ENCODE results near the gene NIPBL.
"Not testable (repeated sequence)": the region's sequence is repeated elsewhere in the genome, so short reads cannot be mapped to it uniquely, and the experiment has no call there.

Gene NIPBL, protein sequence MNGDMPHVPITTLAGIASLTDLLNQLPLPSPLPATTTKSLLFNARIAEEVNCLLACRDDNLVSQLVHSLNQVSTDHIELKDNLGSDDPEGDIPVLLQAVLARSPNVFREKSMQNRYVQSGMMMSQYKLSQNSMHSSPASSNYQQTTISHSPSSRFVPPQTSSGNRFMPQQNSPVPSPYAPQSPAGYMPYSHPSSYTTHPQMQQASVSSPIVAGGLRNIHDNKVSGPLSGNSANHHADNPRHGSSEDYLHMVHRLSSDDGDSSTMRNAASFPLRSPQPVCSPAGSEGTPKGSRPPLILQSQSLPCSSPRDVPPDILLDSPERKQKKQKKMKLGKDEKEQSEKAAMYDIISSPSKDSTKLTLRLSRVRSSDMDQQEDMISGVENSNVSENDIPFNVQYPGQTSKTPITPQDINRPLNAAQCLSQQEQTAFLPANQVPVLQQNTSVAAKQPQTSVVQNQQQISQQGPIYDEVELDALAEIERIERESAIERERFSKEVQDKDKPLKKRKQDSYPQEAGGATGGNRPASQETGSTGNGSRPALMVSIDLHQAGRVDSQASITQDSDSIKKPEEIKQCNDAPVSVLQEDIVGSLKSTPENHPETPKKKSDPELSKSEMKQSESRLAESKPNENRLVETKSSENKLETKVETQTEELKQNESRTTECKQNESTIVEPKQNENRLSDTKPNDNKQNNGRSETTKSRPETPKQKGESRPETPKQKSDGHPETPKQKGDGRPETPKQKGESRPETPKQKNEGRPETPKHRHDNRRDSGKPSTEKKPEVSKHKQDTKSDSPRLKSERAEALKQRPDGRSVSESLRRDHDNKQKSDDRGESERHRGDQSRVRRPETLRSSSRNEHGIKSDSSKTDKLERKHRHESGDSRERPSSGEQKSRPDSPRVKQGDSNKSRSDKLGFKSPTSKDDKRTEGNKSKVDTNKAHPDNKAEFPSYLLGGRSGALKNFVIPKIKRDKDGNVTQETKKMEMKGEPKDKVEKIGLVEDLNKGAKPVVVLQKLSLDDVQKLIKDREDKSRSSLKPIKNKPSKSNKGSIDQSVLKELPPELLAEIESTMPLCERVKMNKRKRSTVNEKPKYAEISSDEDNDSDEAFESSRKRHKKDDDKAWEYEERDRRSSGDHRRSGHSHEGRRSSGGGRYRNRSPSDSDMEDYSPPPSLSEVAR (N-terminal part only)

DNA sequence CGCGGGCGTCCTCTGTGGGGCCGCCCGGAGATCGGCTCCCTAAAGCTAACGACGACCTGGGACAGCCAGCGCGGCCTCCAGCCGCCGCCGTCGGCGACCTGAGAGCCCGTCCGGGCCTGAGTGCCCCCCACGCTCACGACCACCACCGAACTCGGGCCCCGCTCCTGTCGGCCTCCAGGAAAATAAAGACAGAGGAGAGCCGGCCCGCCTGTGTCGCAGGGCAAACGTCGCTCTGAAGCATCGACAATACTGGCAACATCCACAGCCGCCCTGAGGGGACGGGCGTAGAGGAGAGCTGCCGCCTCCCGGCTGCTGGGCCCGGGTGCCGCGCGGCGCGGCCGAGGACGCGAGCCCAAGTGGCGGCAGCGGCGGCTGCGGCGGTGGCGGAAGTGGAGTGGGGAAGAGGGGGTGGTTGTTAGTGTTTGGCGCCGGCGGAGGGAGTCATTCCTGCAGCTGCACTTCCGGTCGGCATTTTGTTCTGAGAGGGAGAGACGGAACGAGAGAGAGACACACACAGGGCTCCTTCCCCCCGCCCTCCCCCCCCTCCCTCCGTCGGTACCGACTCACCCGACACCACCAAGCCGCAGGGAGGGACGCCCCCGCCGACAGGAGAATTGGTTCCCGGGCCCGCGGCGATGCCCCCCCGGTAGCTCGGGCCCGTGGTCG lies at the start of gene NIPBL:
Gene NIPBL, plus strand, starts transcription at position 471 of the 666 bp plus-strand sequence. CDS start 76,928 bp downstream, outside the sequence.
- H3K27me3 Mint-ChIP-seq (ENCODE audit: low read depth): no peaks in the 10 kb centered on the region
- H3K36me3 Mint-ChIP-seq (ENCODE audit: low read depth): peaks cover 9% of the 10 kb centered on the region

DNA sequence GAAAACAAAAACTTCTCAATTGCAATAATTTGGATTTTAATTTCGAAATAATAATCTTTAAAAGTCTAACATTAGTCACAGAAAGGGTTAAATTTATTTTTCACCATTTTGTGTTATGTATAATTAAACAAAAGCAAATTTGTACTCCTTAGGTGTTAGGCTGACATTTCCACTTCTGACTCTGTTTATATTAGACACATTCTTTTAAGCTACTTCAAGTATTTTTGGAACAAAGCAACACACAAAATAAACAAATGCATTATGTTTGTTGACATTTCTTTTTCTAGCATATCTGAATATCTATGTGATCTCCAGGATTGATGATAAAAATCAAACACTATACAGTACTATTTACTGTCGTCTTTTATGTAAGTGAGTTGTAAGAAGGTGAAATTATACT lies 44.3 kb upstream of the NIPBL start:
- H3K9me3 Mint-ChIP-seq: no peaks in the 10 kb centered on the region
- no peak overlapping the region for H3K27ac Mint-ChIP-seq

More for the DNA sequence above, at the start of gene NIPBL:
- H3K4me1 Mint-ChIP-seq (ENCODE audit: low read depth): peaks cover 37% of the 10 kb centered on the region
- peak within 1 kb of the TSS; percentile 97 for H3K27ac Mint-ChIP-seq
- no peaks in the 10 kb centered on the region for H3K9me3 Mint-ChIP-seq
- H3K4me3 Mint-ChIP-seq: peak within 1 kb of the TSS; percentile 90

DNA sequence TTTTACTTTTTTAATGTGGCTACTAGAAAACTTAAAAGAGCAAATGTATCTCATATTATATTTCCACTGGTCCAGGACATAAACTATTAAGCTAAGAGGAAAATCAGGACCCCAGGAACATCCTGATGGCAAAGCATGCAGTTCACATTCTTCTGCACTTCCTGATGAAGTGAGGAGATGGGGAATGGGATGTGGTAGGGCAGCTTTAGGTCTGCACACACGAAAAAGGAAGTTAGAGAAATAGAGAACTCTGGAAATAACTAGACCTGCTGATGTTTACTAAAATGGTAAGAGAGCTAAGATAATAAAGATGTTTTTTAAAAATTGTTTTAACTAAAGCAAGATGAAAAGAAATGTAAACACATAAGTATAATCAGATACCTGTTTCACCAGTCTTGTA lies 39.7 kb upstream of the NIPBL start:
- Mint-ChIP-seq H3K4me1 (ENCODE audit: low read depth) (no peaks in the 10 kb centered on the region), H3K27ac (no peak overlapping the region), H3K4me3 (no peak overlapping the region), H3K9me3 (no peaks in the 10 kb centered on the region), H3K36me3 (ENCODE audit: low read depth) (no peaks in the 10 kb centered on the region), H3K27me3 (ENCODE audit: low read depth) (peaks cover 20% of the 10 kb centered on the region)

More for the DNA sequence above, 44.3 kb upstream of the NIPBL start:
- H3K36me3 Mint-ChIP-seq (ENCODE audit: low read depth): no peaks in the 10 kb centered on the region
- no peaks in the 10 kb centered on the region for H3K4me1 Mint-ChIP-seq (ENCODE audit: low read depth)
- H3K27me3 Mint-ChIP-seq (ENCODE audit: low read depth): peaks cover 13% of the 10 kb centered on the region
- H3K4me3 Mint-ChIP-seq: no peak overlapping the region

DNA sequence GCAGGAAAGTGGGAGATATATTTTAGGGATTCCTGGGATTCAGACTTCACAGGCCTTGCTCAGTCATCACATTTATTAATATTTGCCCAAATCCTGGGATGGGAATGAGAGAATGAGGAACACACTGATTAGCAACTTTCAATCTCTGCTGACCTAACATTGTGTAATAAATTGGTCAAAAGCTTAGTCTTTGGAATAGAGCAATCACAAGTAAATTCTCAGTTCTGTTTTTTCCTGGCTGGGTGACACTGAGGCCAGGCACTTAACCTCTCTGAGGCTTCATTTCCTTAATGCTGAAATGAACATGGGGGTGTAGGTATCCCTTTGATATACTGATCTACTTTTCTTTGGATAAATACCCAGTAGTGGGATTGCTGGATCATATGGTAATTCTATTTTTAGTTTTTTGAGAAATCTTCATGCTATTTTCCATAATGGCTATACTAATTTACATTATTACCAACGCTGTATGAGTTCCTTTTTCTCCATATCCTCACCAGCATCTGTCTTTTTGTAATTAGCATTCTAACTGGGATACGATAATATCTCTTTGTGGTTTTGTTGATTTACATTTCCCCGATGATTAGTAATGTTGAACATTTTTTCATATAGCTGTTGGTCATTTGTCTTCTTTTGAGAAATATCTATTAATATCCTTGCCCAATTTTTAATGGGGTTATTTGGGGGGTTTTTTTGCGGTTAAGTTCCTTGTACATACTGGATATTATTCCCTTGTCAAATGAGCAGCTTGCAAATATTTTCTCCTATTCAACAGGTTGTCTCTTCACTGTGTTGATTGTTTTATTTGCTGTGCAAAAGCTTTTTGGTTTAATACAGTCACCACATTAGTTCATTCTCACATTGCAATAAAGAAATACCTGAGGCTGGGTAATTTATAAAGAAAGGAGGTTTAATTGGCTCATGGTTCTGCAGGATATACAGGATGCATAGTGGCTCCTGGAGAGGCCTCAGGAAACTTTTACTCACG lies 36.8 kb upstream of the NIPBL start:
- Mint-ChIP-seq H3K9me3 (no peaks in the 10 kb centered on the region), H3K4me3 (no peak overlapping the region), H3K36me3 (ENCODE audit: low read depth) (no peaks in the 10 kb centered on the region), H3K4me1 (ENCODE audit: low read depth) (peaks cover 6% of the 10 kb centered on the region), H3K27ac (no peak overlapping the region), H3K27me3 (ENCODE audit: low read depth) (peaks cover 23% of the 10 kb centered on the region)

DNA sequence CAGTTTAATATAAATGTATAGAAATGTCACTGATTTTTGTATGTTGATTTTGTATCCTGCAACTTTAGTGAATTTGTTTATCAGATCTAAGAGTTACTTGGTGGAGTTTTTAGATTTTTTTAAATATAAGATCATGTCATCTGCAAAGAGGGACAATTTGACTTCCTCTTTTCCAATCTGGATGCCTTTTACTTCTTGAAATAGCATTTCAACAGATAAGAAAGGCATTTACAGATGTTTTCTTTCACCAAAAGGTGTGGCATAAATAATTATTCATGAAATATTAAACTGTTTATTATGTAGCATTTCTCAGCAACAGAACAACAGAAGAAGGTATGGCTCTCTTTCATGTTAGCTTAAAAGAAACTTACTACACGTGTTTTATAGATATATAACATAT lies 34.9 kb upstream of the NIPBL start:
- Mint-ChIP-seq H3K4me1 (ENCODE audit: low read depth) (peaks cover 6% of the 10 kb centered on the region), H3K27ac (no peak overlapping the region), H3K9me3 (no peaks in the 10 kb centered on the region), H3K36me3 (ENCODE audit: low read depth) (no peaks in the 10 kb centered on the region), H3K27me3 (ENCODE audit: low read depth) (peaks cover 27% of the 10 kb centered on the region), H3K4me3 (no peak overlapping the region)

DNA sequence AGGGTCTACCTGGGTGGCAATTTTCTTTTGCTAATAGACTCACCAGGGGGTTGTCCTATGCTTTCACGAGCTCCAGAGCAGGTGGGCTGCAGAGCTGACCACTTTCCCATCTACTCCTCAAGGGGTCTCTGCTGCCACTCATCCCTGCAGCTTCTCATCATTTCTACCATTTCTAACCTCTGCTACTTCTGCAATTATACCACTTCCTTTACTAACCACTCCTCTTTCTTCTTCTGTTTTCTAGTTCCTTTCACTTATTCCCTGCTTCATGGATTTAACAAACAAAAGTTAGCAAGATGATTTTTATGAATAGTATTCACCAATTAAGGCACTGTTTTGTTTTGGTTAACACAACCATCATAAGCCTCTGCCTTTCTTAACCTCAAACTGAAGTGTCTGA lies 34.5 kb upstream of the NIPBL start:
- Mint-ChIP-seq H3K36me3 (ENCODE audit: low read depth) (no peaks in the 10 kb centered on the region), H3K27me3 (ENCODE audit: low read depth) (peaks cover 27% of the 10 kb centered on the region), H3K4me3 (no peak overlapping the region), H3K9me3 (no peaks in the 10 kb centered on the region), H3K27ac (no peak overlapping the region), H3K4me1 (ENCODE audit: low read depth) (peaks cover 6% of the 10 kb centered on the region)

DNA sequence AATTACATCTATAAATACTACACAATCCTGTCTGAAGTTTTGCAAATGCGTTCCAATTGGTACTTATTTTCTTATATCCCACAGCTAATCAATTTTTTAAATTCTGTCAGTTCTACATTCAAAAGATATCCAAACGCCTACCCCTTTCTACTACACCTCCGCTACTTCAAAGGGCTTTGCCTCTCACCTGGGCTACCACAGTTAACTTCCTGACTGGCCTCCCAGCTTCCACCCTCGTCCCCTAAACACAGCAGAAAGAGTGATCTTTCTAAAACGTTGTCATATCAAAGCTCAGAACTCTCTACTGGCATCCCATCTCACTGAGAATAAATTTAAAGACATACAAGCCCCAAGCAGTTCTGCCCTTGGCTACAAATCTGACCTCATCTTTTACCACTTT lies 32.3 kb upstream of the NIPBL start:
- H3K36me3 Mint-ChIP-seq (ENCODE audit: low read depth): no peaks in the 10 kb centered on the region

DNA sequence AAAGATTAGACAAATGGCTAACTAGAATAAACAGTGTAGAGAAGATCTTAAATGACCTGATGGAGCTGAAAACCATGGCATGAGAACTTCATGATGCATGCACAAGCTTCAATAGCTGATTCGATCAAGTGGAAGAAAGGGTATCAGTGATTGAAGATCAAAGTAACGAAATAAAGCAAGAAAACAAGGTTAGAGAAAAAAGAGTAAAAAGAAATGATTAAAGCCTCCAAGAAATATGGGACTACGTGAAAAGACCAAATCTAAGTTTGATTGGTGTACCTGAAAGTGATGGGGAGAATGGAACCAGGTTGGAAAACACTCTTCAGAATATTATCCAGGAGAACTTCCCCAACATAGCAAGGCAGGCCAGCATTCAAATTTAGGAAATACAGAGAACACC lies 28.0 kb upstream of the NIPBL start:
- H3K4me1 Mint-ChIP-seq (ENCODE audit: low read depth); H3K4me3 Mint-ChIP-seq; H3K9me3 Mint-ChIP-seq; H3K27me3 Mint-ChIP-seq (ENCODE audit: low read depth); H3K27ac Mint-ChIP-seq; H3K36me3 Mint-ChIP-seq (ENCODE audit: low read depth): not testable (repeated sequence)

More for the DNA sequence above, 32.3 kb upstream of the NIPBL start:
- Mint-ChIP-seq H3K4me3 (no peak overlapping the region), H3K9me3 (no peaks in the 10 kb centered on the region), H3K27me3 (ENCODE audit: low read depth) (peaks cover 14% of the 10 kb centered on the region), H3K27ac (no peak overlapping the region), H3K4me1 (ENCODE audit: low read depth) (peaks cover 6% of the 10 kb centered on the region)

DNA sequence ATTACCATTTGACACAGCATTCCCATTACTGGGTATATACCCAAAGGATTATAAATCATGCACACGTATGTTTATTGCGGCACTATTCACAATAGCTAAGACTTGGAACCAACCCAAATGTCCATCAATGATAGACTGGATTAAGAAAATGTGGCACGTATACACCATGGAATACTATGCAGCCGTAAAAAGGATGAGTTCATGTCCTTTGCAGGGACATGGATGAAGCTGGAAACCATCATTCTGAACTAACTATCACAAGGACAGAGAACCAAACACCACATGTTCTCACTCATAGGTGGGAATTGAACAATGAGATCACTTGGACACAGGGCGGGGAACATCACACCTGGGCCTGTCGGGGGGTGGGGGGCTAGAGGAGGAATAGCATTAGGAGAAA lies 23.7 kb upstream of the NIPBL start:
- not testable (repeated sequence) for H3K36me3 Mint-ChIP-seq (ENCODE audit: low read depth); H3K4me3 Mint-ChIP-seq; H3K27me3 Mint-ChIP-seq (ENCODE audit: low read depth); H3K9me3 Mint-ChIP-seq; H3K4me1 Mint-ChIP-seq (ENCODE audit: low read depth); H3K27ac Mint-ChIP-seq

DNA sequence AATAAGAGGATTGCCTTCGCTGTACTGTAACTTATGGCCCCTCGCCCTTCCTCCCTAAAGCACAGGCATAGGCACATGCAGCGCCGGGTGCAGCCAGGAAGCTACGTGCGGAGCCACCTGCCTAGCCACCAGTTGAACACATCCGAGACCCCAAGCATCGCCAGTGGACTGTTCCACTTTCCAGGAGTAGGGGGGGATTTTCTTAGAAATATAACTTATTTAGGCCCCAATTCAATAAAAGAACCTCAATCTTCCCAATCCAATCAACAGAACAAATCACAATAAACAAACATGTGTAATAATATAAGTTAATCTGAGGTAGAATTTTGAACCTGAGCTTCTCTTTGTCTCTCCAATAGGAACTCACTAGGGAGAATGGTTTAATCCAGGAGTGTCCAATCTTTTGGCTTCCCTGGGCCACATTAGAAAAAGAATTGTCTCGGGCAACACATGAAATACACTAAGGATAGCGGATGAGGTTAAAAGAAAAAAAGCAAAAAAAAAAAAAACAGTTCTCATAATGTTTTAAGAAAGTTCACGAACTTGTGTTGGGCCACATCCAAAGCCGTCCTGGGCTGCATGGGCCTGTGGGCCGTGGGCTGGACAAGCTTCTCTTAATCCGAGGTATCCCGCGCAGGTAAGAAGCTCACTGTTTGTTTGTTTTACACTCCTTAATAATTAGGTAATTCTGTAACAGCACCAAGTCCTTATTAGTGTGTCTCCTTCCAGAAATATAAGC lies 22.0 kb upstream of the NIPBL start:
- H3K27ac Mint-ChIP-seq: no peak overlapping the region
- no peaks in the 10 kb centered on the region for H3K9me3 Mint-ChIP-seq
- H3K4me1 Mint-ChIP-seq (ENCODE audit: low read depth): no peaks in the 10 kb centered on the region
- peaks cover 7% of the 10 kb centered on the region for H3K27me3 Mint-ChIP-seq (ENCODE audit: low read depth)
- H3K36me3 Mint-ChIP-seq (ENCODE audit: low read depth): no peaks in the 10 kb centered on the region
- H3K4me3 Mint-ChIP-seq: no peak overlapping the region

DNA sequence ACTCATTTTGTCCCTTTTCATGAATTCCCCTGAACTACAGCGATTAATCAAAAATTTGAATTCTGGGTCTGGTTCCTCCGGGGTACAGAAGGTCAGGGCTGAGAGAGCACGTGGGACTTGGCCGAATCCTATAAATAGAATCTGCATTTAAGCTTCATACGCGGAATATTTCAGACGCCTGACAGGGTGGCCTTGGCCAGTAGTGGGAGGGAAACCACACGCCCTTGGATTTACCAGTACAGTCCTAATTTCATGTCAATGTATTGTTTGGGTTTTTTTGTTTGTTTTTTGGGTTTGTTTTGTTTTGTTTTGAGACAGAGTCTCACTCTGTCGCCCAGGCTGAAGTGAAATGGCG lies 21.5 kb upstream of the NIPBL start:
- Mint-ChIP-seq H3K36me3 (ENCODE audit: low read depth) (no peaks in the 10 kb centered on the region), H3K4me1 (ENCODE audit: low read depth) (no peaks in the 10 kb centered on the region), H3K9me3 (no peaks in the 10 kb centered on the region), H3K27me3 (ENCODE audit: low read depth) (peaks cover 13% of the 10 kb centered on the region), H3K4me3 (no peak overlapping the region), H3K27ac (no peak overlapping the region)

DNA sequence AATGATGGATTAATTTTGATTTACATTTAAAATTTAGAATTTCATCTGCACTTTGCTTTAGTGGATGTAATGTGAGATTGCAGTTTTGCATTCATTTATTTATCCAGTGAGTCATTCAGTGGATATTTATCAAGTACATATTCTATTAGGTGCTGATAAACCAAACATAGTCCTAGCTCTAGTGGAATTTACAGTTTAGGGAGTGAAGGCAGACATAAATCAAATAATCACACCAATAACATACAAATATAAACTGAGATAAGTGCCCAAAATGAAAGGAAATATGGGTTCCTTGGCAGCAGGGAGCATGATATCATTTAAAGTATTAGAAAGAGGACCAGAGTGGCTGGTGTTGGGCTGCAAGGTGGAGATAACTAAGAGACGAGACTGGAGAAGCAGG lies 14.7 kb upstream of the NIPBL start:
- Mint-ChIP-seq H3K9me3 (no peaks in the 10 kb centered on the region), H3K4me1 (ENCODE audit: low read depth) (no peaks in the 10 kb centered on the region), H3K36me3 (ENCODE audit: low read depth) (no peaks in the 10 kb centered on the region), H3K27ac (no peak overlapping the region), H3K4me3 (no peak overlapping the region), H3K27me3 (ENCODE audit: low read depth) (peaks cover 31% of the 10 kb centered on the region)
